Germinal center (tissue), 1 donor: Measurements from ENCODE around the gene KDM8.

Experiments
- DNase-seq: peaks from one replicate; pipeline ENCODE4 v3.0.0; 2012; ENCODE audit warnings: mixed read lengths, low spot score

The KDM8 gene

GRCh38 chr16:27216297-27216885, 13.1 kb downstream of the KDM8 start:
- no peak for DNase-seq

GRCh38 chr16:27217256-27217655, 13.9 kb downstream of the KDM8 start:
- DNase-seq: no peak

- DNase-seq: no peak
These were observed 15.4 kb downstream of the KDM8 start for GRCh38 chr16:27218756-27219155.

DNA sequence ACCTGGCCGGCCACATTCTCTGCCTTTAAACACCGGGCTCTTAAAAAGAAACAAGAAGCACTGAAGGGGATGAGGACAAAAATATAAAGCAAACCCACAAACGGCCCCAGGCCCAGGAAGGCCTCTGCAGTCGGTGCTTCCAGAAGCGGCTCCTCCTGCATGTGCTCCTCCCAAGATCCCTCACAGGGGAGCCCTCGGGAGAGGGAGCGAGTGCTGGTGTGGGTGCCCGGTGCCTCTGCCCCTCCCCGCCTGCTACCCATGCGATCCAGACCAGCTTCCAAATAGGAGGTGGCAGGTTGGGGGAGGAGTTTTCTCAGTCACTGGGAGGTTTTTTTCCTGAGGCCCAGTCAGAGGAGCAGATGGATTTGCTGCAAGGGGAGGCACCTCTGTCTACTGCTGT, 15.8 kb downstream of the KDM8 start:
- no peak for DNase-seq

- DNase-seq: no peak
These were observed 16.8 kb downstream of the KDM8 start for GRCh38 chr16:27220120-27220519.

DNA sequence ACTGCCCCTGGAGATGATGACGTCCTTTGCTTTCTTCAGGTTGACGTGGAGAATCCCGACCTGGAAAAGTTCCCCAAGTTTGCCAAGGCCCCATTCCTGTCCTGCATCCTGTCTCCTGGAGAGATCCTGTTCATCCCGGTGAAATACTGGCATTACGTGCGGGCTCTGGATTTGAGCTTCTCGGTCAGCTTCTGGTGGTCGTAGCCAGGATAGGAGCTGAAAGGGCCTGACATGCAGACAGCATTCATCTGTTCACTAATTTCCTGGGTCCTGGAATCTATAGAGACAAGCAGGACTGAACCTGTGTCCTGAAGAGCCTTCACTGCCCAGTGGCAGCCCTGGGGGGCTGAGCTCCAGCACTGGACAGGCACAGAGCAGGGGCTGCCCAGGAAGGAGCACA, 17.2 kb downstream of the KDM8 start:
- DNase-seq: no peak

- no peak for DNase-seq
These were observed 17.7 kb downstream of the KDM8 start for GRCh38 chr16:27220991-27221390.

GRCh38 chr16:27221576-27222248, 18.4 kb downstream of the KDM8 start:
- DNase-seq: no peak

GRCh38 chr16:27222249-27223225, 19.2 kb downstream of the KDM8 start:
- no peak for DNase-seq

- DNase-seq: no peak
These were observed 19.9 kb downstream of the KDM8 start for GRCh38 chr16:27223226-27223610.

DNA sequence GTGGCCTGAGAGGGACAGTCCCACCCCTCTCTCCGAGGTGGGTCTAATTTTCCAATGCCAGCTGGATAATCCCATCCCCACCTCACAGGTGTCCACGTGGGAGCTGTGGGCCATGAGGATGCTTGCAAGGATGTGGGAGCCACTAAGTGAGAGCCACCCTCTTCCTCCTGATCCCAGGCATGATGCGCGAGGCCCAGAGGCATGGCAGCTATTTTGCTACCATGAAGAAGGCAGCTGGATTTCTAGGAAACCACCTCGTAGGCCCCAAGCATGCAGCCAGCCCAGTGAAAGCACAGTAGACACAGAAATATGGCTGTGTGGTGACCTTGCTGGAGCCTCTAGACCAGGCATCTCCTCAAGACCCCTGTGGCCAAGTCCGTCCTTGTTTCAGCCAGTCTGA, 20.4 kb downstream of the KDM8 start:
- no peak for DNase-seq

DNA sequence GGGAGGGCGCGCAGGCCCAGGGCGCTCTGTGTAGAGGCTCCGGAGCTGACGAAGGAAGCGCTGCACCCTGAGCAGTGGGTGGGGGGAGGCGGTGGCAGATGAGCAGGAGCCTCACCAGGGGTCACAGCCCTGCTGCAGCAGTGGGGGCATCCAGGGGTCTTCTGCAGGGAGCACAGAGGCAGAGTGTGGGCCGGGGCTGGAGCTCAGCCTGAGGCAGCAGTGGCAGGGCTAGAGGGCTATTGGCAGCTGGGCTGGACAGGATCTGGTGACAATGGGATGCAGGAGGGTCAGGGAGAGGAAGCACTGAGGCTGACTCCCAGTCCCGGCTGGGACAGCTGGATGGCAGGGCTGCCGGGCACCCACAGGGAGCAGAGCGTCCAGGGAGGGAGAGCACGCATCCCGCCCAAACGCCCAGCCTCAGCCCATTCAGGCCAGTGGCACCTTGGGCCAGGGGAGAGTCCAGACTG, 21.0 kb downstream of the KDM8 start:
- DNase-seq: no peak

GRCh38 chr16:27224741-27225300, 21.5 kb downstream of the KDM8 start:
- no peak for DNase-seq

- no peak for DNase-seq
These were observed 22.4 kb downstream of the KDM8 start for GRCh38 chr16:27225536-27226360.

GRCh38 chr16:27226476-27226875, 23.1 kb downstream of the KDM8 start:
- DNase-seq: no peak

GRCh38 chr16:27226976-27227705, 23.8 kb downstream of the KDM8 start:
- no peak for DNase-seq

DNA sequence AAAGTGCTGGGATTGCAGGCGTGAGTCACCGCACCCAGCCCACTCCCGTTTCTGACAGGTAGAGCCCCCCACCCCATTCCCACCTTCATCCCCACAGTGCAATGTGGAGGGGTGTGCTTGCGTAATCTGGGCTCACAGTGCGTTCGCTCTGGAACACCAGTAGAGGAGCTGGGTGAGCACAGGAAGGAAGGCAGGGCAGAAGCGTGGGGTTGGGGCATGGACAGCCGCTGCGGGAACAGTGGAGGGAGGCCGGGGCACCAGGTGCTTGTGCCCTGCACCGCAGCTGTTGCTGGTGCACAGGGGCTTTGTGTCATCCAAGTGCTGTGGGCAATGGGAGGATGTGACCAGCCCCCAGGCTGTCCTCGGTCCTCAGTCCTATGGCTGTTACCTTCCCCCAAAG, 24.7 kb downstream of the KDM8 start:
- no peak for DNase-seq

DNA sequence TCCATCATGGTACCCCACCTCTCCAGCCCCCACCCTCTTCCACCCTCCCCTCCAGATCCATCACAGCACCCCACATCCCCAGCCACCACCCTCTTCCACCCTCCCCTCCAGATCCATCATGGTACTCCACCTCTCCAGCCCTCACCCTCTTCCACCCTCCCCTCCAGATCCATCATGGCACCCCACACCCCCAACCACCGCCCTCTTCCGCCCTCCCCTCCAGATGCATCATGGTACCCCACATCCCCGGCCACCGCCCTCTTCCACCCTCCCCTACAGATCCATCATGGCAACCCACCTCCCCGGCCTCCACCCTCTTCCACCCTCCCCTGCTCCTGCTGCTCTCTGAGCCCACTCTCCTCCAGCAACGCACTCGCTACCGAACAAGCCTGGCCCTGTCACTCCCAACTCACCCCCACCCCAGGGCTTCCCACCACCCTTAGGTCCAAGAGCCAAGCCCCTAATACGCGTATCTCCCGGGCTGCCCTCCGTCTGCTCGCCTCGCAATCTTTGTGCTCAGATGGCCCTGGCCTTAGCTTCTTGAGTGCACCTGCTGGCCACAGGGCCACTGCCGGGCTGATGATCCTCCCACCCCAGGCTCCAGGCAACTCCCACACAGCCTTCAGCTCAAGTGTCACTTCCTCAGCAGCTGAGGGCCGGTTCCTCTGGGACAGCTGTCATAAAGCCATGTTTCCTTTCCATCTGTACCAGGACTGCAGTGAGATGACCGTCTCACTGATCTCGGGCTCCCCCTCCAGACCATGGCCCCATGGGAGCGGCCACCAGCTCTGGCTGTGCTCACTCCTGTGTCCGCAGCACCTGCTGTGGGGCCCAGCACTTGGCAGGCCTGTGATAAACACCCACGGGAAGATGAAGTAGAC, 25.5 kb downstream of the KDM8 start:
- no peak for DNase-seq

GRCh38 chr16:27229891-27230470, 26.7 kb downstream of the KDM8 start:
- DNase-seq: no peak
